ENCODE data around the gene CYS1.

- no peak for TF ChIP-seq ETV6 (CRISPR knock-in tag; IDR thresholded peaks at IDR 0.05)
- TF ChIP-seq USF2 (CRISPR knock-in tag; IDR thresholded peaks at IDR 0.05), result no peak
- TF ChIP-seq FOXJ3 (CRISPR knock-in tag; IDR thresholded peaks at IDR 0.05; ENCODE audit: borderline replicate concordance), result no peak
- TF ChIP-seq CTCF (IDR thresholded peaks at IDR 0.05), result no peak
- no peak for TF ChIP-seq ZNF232 (CRISPR knock-in tag; IDR thresholded peaks at IDR 0.05)
- no peak for TF ChIP-seq GRHL2 (CRISPR knock-in tag; IDR thresholded peaks at IDR 0.05; ENCODE audit: insufficient replicate concordance, severe bottlenecking)
- TF ChIP-seq FOXP1 (CRISPR knock-in tag; IDR thresholded peaks at IDR 0.05; ENCODE audit: borderline replicate concordance), result no peak
- TF ChIP-seq ZNF121 (CRISPR knock-in tag; IDR thresholded peaks at IDR 0.05), result no peak
- TF ChIP-seq KAT7 (CRISPR knock-in tag; IDR thresholded peaks at IDR 0.05; ENCODE audit: borderline replicate concordance), result no peak
- TF ChIP-seq NR3C1 (CRISPR knock-in tag; conservative IDR thresholded peaks at IDR 0.05; ENCODE audit: low read depth), result no peak
- no peak for TF ChIP-seq FOXP4 (CRISPR knock-in tag; IDR thresholded peaks at IDR 0.05)
- TF ChIP-seq IRF2 (CRISPR knock-in tag; IDR thresholded peaks at IDR 0.05; ENCODE audit: borderline replicate concordance, low read depth), result no peak
- no peak for TF ChIP-seq PRDM15 (CRISPR knock-in tag; IDR thresholded peaks at IDR 0.05)
Measured at GRCh38 chr2:10109311-10109710, 29.1 kb upstream of the CYS1 start.
